ENCODE results near the gene TAB2. TPM values are rescaled to one million over a fixed set of nuclear protein-coding genes. Genes with fewer than 3 reads are reported as not detected.
A peak's percentile ranks its signal among the peaks of the same experiment; 100 is the strongest.

The TAB2 gene
- total and polyA plus RNA-seq, 9 of the 15 experiments (the other 6 are each of a cell fraction or from before 2014, with no cell fraction given): 9.1 to 38.3 (median 18.6) TPM

GRCh38 chr6:149311766-149312165, 5.7 kb upstream of the TAB2 start:
- H3K27me3 ChIP-seq (ENCODE audit: control insufficient read depth in 2 of 2, insufficient read depth in 2 of 2, low read length in 2 of 2): no peaks in the 10 kb centered on the region; a peak in 2 of 5 replicates
- 55% methylated on average over 1 of the region's 1 CpG for WGBS (ENCODE audit: insufficient coverage, low coverage, missing lambda C conversion rate)
- CTCF ChIA-PET (ENCODE audit: low intra/inter-chr PET ratio): no interaction called here

GRCh38 chr6:149313070-149313469, 4.4 kb upstream of the TAB2 start:
- peak overlapping the region; percentile 55 for H2AFZ ChIP-seq (ENCODE audit: low read depth, low read length)
- peak in 1 of 4 experiments; percentile 27 for DNase-seq (ENCODE audit: extremely low read depth in 1 of 4, low spot score in 3 of 4)
- in situ Hi-C loops (cut with MboI) (no loop called here), intact Hi-C loops (cut with micrococcal nuclease) (no loop called here)
- no peak overlapping the region for H3K9ac ChIP-seq (ENCODE audit: insufficient read depth in 1 of 2, low read depth in 2 of 2, low read length in 2 of 2)
- H3K79me2 ChIP-seq (ENCODE audit: control insufficient read depth, insufficient read depth, low read length): peaks cover 10% of the 10 kb centered on the region
- H3K27me3 ChIP-seq (ENCODE audit: control insufficient read depth in 2 of 2, insufficient read depth in 2 of 2, low read length in 2 of 2): no peaks in the 10 kb centered on the region; a peak in 2 of 5 replicates
- H3K9me3 ChIP-seq (replicated peaks; ENCODE audit: control insufficient read depth, insufficient read depth, low read depth, low read length): no peaks in the 10 kb centered on the region
- H3K36me3 ChIP-seq (ENCODE audit: control insufficient read depth, insufficient read depth, low read length): no peaks in the 10 kb centered on the region
- H3K4me1 ChIP-seq (replicated peaks in 1 of 2; ENCODE audit: control insufficient read depth in 2 of 2, insufficient read depth in 2 of 2, low read length in 2 of 2): peaks cover 5 to 12% of the 10 kb centered on the region in 2 experiments; a peak in 4 of 5 replicates
- POLR2A ChIA-PET: interaction anchor here (0.7 kb wide), 1 partner anchor 10 kb away, joined by 3 read pairs; no protein-coding TSS in a partner anchor
- no TSS peak for BruUV-seq (replicated peaks)
- no peaks in the 10 kb centered on the region for H3K9me1 ChIP-seq (ENCODE audit: control insufficient read depth, insufficient read depth, low read length)
- no peaks in the 10 kb centered on the region for H4K20me1 ChIP-seq (replicated peaks; ENCODE audit: control insufficient read depth, insufficient read depth, low read length)
- H3K4me3 ChIP-seq: no peak overlapping the region
- H3K4me2 ChIP-seq (ENCODE audit: insufficient read depth, low read length): no peak overlapping the region; the same call in 1 of the 2 replicates
- CTCF ChIA-PET (ENCODE audit: low intra/inter-chr PET ratio): no interaction called here
- 26% methylated on average over 4 of the region's 5 CpGs for WGBS (ENCODE audit: insufficient coverage, low coverage, missing lambda C conversion rate)
- no peak for ATAC-seq
- FAIRE-seq: no peak
- no peak overlapping the region for H3K27ac ChIP-seq (ENCODE audit: extremely low read depth, low read depth, low read length)
- peak; percentile 64; the same call in 1 of the 2 replicates for TF ChIP-seq ZNF263 (CRISPR knock-in tag; IDR thresholded peaks at IDR 0.05; ENCODE audit: borderline replicate concordance)
- no peak for TF ChIP-seq CHD2 (IDR thresholded peaks at IDR 0.05; ENCODE audit: low read depth, low read length)
- peak; percentile 47; the same call in 1 of the 2 replicates for TF ChIP-seq ARID1B (IDR thresholded peaks at IDR 0.05)
- TF ChIP-seq CHAMP1 (IDR thresholded peaks at IDR 0.05): no peak
- no peak for TF ChIP-seq CSDE1 (IDR thresholded peaks at IDR 0.05)
- peak; percentile 30; the same call in 1 of the 2 replicates for TF ChIP-seq ATF3 (IDR thresholded peaks at IDR 0.05)
- TF ChIP-seq ATF3 (CRISPR knock-in tag; conservative IDR thresholded peaks at IDR 0.05): no peak

More at GRCh38 chr6:149311766-149312165, 5.7 kb upstream of the TAB2 start:
- no peaks in the 10 kb centered on the region for H3K9me1 ChIP-seq (ENCODE audit: control insufficient read depth, insufficient read depth, low read length)
- no peaks in the 10 kb centered on the region for H3K9me3 ChIP-seq (replicated peaks; ENCODE audit: control insufficient read depth, insufficient read depth, low read depth, low read length)
- DNase-seq (ENCODE audit: extremely low read depth in 1 of 4, low spot score in 3 of 4): no peak
- intact Hi-C loops (cut with micrococcal nuclease) (no loop called here), in situ Hi-C loops (cut with MboI) (no loop called here)
- peaks cover 6% of the 10 kb centered on the region; the same call in 1 of the 3 replicates for H3K79me2 ChIP-seq (ENCODE audit: control insufficient read depth, insufficient read depth, low read length)
- H3K27ac ChIP-seq (ENCODE audit: extremely low read depth, low read depth, low read length): no peak overlapping the region
- BruUV-seq (replicated peaks): no TSS peak
- no peak for TF ChIP-seq MCM5 (IDR thresholded peaks at IDR 0.05; ENCODE audit: low read depth)
- TF ChIP-seq HNRNPK (IDR thresholded peaks at IDR 0.05; ENCODE audit: low read depth, low read length, poor library complexity, severe bottlenecking): no peak
- no peak for TF ChIP-seq ID3 (CRISPR knock-in tag; IDR thresholded peaks at IDR 0.05)
- no peak for TF ChIP-seq ID3 (tag; IDR thresholded peaks at IDR 0.05)
- TF ChIP-seq ZNF316 (IDR thresholded peaks at IDR 0.05): 0 out of 2 replicates have a peak, but pooled peaks have one; percentile 30
- no peaks in the 10 kb centered on the region for H3K36me3 ChIP-seq (ENCODE audit: control insufficient read depth, insufficient read depth, low read length)
- no peak for FAIRE-seq
- no peak overlapping the region for H3K4me3 ChIP-seq
- no peak overlapping the region for H3K9ac ChIP-seq (ENCODE audit: insufficient read depth in 1 of 2, low read depth in 2 of 2, low read length in 2 of 2)
- POLR2A ChIA-PET: interaction anchor here (1.3 kb wide), 1 partner anchor 9 kb away, joined by 4 read pairs; no protein-coding TSS in a partner anchor
- no peaks in the 10 kb centered on the region for H4K20me1 ChIP-seq (replicated peaks; ENCODE audit: control insufficient read depth, insufficient read depth, low read length)
- no peak overlapping the region for H2AFZ ChIP-seq (ENCODE audit: low read depth, low read length)
- no peak for ATAC-seq
- H3K4me2 ChIP-seq (ENCODE audit: insufficient read depth, low read length): no peak overlapping the region
- peaks cover 1 to 12% of the 10 kb centered on the region in 2 experiments; a peak in 4 of 5 replicates for H3K4me1 ChIP-seq (replicated peaks in 1 of 2; ENCODE audit: control insufficient read depth in 2 of 2, insufficient read depth in 2 of 2, low read length in 2 of 2)
